ENCODE data around the gene P2RX6. TPM values are rescaled to one million over a fixed set of nuclear protein-coding genes. Genes with fewer than 3 reads are reported as not detected.

The P2RX6 gene
- total and polyA plus RNA-seq, 2 of the 4 experiments (the other 2 are of a cell fraction), result 0.90 to 1.6 TPM

DNA sequence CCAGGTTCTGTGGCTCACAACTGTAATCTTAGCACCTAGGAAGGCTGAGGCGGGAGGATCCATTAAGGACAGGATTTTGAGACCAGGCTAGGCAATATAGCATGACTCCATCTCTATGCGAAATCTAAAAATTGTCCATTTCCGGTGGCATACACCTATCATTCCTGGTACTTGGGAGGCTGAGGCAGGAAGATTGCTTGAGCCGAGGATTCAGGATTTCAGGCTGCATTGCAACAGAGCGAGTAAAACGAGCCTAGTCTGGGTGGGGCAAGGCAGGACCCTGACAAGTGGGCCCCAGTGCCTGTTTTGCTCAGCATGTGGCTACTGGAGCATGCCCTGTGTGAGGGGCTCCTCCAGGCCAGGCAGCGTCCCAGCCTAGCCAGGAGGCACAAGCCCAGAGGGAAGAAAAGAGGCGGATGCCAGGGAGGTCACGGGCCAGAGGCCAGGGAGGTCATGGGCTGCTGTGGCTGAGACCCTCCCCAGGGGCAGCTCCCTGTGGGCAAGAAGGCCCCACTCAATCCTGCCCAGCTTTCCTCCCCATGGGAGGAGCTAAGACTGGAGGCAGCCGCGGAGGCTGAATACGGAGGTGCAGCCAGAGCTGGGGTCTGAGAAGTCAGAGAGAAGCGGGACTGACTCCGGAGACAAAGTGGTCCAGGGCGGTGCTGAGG is 39.2 kb downstream of the P2RX6 start:
- H4K5ac ChIP-seq (ENCODE audit: low read depth, low read length), result no peak overlapping the region
- POLR2A ChIA-PET (ENCODE audit: unreplicated experiment), result no interaction called here
- peaks cover 29% of the 10 kb centered on the region for H3K27me3 ChIP-seq (ENCODE audit: control insufficient read depth, insufficient read depth, low read length)
- no peak overlapping the region for H3K4ac ChIP-seq (ENCODE audit: low read depth, low read length)
- no TSS peak for BruUV-seq (replicated peaks)
- H3K9me1 ChIP-seq (ENCODE audit: insufficient read depth, low read length), result no peaks in the 10 kb centered on the region
- H2AFZ ChIP-seq (replicated peaks; ENCODE audit: low read length, poor library complexity), result peak overlapping the region; percentile 32
- no peaks in the 10 kb centered on the region for H4K20me1 ChIP-seq (ENCODE audit: insufficient read depth, low read length)
- H2BK15ac ChIP-seq (ENCODE audit: low read depth, low read length), result no peak overlapping the region
- no peaks in the 10 kb centered on the region for H3K79me1 ChIP-seq (ENCODE audit: low read depth in 1 of 2, low read length in 2 of 2)
- no peaks in the 10 kb centered on the region for H3K36me3 ChIP-seq (ENCODE audit: control insufficient read depth, insufficient read depth, low read length)
- H3K14ac ChIP-seq (replicated peaks; ENCODE audit: low read depth, low read length), result no peak overlapping the region
- H3K4me1 ChIP-seq (ENCODE audit: control insufficient read depth, insufficient read depth, low read length), result peaks cover 6% of the 10 kb centered on the region
- H3K9me3 ChIP-seq (ENCODE audit: control insufficient read depth, insufficient read depth, low read length), result no peaks in the 10 kb centered on the region
- H3K56ac ChIP-seq (ENCODE audit: extremely low read depth, insufficient read depth, low read length), result no peak overlapping the region
- H3K18ac ChIP-seq (ENCODE audit: low read depth, low read length), result no peak overlapping the region
- dilution Hi-C loops (cut with HindIII; ENCODE audit: low sequenced_read_pairs, unreplicated experiment), result no loop called here
- CTCF ChIA-PET, result no interaction called here
- ATAC-seq (ENCODE audit: low read depth) (no peak), DNase-seq (no peak)
- no peak overlapping the region for H3K4me2 ChIP-seq (ENCODE audit: low read depth, low read length)
- H3K23ac ChIP-seq (ENCODE audit: low read depth, low read length), result no peak overlapping the region
- WGBS, 2 experiments (ENCODE audit: extremely low coverage in 2 of 2, insufficient read length in 1 of 2), result 89% methylated on average over 11 of the region's 15 CpGs; no CpG with 5 or more reads in 1 of the 2 experiments
- H2AK5ac ChIP-seq (ENCODE audit: low read depth, low read length), result no peak overlapping the region
- no peak overlapping the region for H4K8ac ChIP-seq (ENCODE audit: low read depth in 2 of 2, low read length in 2 of 2)
- H3K27ac ChIP-seq (ENCODE audit: insufficient read depth, low read length), result no peak overlapping the region
- in situ Hi-C loops (cut with MboI; ENCODE audit: low sequenced_read_pairs), result no loop called here
- no peak overlapping the region for H3K4me3 ChIP-seq (ENCODE audit: insufficient read depth, low read depth, low read length)
- H2BK5ac ChIP-seq (ENCODE audit: low read depth, low read length, poor library complexity, severe bottlenecking), result no peak overlapping the region
- TF ChIP-seq RAD21 (IDR thresholded peaks at IDR 0.05; ENCODE audit: low read length), result no peak
- no peak for TF ChIP-seq NFE2L2 (IDR thresholded peaks at IDR 0.05; ENCODE audit: low read depth, low read length)
- no peak for TF ChIP-seq MXI1 (IDR thresholded peaks at IDR 0.05; ENCODE audit: borderline replicate concordance, low read depth, low read length)
- TF ChIP-seq RFX5 (IDR thresholded peaks at IDR 0.05; ENCODE audit: low read depth, low read length), result no peak
- TF ChIP-seq, protein P1, sequence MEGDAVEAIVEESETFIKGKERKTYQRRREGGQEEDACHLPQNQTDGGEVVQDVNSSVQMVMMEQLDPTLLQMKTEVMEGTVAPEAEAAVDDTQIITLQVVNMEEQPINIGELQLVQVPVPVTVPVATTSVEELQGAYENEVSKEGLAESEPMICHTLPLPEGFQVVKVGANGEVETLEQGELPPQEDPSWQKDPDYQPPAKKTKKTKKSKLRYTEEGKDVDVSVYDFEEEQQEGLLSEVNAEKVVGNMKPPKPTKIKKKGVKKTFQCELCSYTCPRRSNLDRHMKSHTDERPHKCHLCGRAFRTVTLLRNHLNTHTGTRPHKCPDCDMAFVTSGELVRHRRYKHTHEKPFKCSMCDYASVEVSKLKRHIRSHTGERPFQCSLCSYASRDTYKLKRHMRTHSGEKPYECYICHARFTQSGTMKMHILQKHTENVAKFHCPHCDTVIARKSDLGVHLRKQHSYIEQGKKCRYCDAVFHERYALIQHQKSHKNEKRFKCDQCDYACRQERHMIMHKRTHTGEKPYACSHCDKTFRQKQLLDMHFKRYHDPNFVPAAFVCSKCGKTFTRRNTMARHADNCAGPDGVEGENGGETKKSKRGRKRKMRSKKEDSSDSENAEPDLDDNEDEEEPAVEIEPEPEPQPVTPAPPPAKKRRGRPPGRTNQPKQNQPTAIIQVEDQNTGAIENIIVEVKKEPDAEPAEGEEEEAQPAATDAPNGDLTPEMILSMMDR (conservative IDR thresholded peaks at IDR 0.05; ENCODE audit: low read depth, low read length), result no peak
- no peak for TF ChIP-seq CEBPB (IDR thresholded peaks at IDR 0.05; ENCODE audit: low read depth, low read length)
- TF ChIP-seq, protein P2, sequence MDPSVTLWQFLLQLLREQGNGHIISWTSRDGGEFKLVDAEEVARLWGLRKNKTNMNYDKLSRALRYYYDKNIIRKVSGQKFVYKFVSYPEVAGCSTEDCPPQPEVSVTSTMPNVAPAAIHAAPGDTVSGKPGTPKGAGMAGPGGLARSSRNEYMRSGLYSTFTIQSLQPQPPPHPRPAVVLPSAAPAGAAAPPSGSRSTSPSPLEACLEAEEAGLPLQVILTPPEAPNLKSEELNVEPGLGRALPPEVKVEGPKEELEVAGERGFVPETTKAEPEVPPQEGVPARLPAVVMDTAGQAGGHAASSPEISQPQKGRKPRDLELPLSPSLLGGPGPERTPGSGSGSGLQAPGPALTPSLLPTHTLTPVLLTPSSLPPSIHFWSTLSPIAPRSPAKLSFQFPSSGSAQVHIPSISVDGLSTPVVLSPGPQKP (IDR thresholded peaks at IDR 0.05; ENCODE audit: borderline replicate concordance, low read depth, low read length), result no peak
- no peak for TF ChIP-seq MAFK (IDR thresholded peaks at IDR 0.05; ENCODE audit: low read depth, low read length)
- no peak for TF ChIP-seq RCOR1 (IDR thresholded peaks at IDR 0.05; ENCODE audit: insufficient replicate concordance, low read length)
- no peak for TF ChIP-seq MAZ (IDR thresholded peaks at IDR 0.05; ENCODE audit: borderline replicate concordance, low read depth, low read length)
- no peak for TF ChIP-seq SMC3 (IDR thresholded peaks at IDR 0.05; ENCODE audit: low read depth, low read length)
- TF ChIP-seq POLR2A (IDR thresholded peaks at IDR 0.05; ENCODE audit: low read depth, low read length), result no peak
- TF ChIP-seq BHLHE40 (IDR thresholded peaks at IDR 0.05; ENCODE audit: low read depth, low read length), result no peak
- no peak for TF ChIP-seq CHD1 (IDR thresholded peaks at IDR 0.05; ENCODE audit: low read depth, low read length)
- TF ChIP-seq, protein P3, sequence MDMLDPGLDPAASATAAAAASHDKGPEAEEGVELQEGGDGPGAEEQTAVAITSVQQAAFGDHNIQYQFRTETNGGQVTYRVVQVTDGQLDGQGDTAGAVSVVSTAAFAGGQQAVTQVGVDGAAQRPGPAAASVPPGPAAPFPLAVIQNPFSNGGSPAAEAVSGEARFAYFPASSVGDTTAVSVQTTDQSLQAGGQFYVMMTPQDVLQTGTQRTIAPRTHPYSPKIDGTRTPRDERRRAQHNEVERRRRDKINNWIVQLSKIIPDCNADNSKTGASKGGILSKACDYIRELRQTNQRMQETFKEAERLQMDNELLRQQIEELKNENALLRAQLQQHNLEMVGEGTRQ (IDR thresholded peaks at IDR 0.05; ENCODE audit: low read depth, low read length), result no peak
- TF ChIP-seq FOS (IDR thresholded peaks at IDR 0.05; ENCODE audit: low read depth, low read length), result no peak
- H2AK9ac ChIP-seq (replicated peaks; ENCODE audit: low read depth, low read length, poor library complexity), result no peak overlapping the region
- intact Hi-C loops (cut with micrococcal nuclease), result no loop called here
- no peak overlapping the region for H2BK20ac ChIP-seq (ENCODE audit: low read depth, low read length)
- H3K9ac ChIP-seq (ENCODE audit: low read depth, low read length), result no peak overlapping the region
- no peak overlapping the region for H4K91ac ChIP-seq (ENCODE audit: insufficient read depth, low read depth, low read length)
- H2BK120ac ChIP-seq (ENCODE audit: low read depth, low read length), result no peak overlapping the region
